HG03175 (cell line): ENCODE results near the gene MIDN.
"Not testable (repeated sequence)": the region's sequence is repeated elsewhere in the genome, so short reads cannot be mapped to it uniquely, and the experiment has no call there.

ENCODE experiments used
- ATAC-seq: cut with Tn5 transposase; IDR thresholded peaks from one replicate; pipeline ENCODE4 v1.9.1; 2021; ENCODE audit warnings: mild to moderate bottlenecking, moderate library complexity; ENCODE audit not compliant: unreplicated experiment

MIDN gene

GRCh38 chr19:1248139-1248785 lies at the start of gene MIDN:
Gene MIDN (plus strand): TSS chr19:1248583. CDS start chr19:1250297, 1,714 bp downstream.
- ATAC-seq: peak; percentile 11

GRCh38 chr19:1199531-1199930 lies 48.9 kb upstream of the MIDN start:
- no peak for ATAC-seq

GRCh38 chr19:1200614-1201013 lies 47.8 kb upstream of the MIDN start:
- not testable (repeated sequence) for ATAC-seq

- ATAC-seq: peak; percentile 89
Observed at GRCh38 chr19:1205114-1206099, 43.0 kb upstream of the MIDN start, which contains the start of gene STK11. Gene STK11 (plus strand): TSS chr19:1205778. CDS start chr19:1206914, 1,136 bp downstream.

- no peak for ATAC-seq
Observed at GRCh38 chr19:1206150-1206863, 42.1 kb upstream of the MIDN start.

GRCh38 chr19:1206864-1207450 lies 41.4 kb upstream of the MIDN start:
- ATAC-seq: no peak

GRCh38 chr19:1208830-1209229 lies 39.6 kb upstream of the MIDN start:
- ATAC-seq: not testable (repeated sequence)

GRCh38 chr19:1210227-1210538 lies 38.2 kb upstream of the MIDN start:
- ATAC-seq: no peak

GRCh38 chr19:1211494-1212234 lies 36.7 kb upstream of the MIDN start:
- ATAC-seq: no peak

GRCh38 chr19:1213391-1214286 lies 34.7 kb upstream of the MIDN start:
- ATAC-seq: no peak

GRCh38 chr19:1214299-1214861 lies 34.0 kb upstream of the MIDN start:
- ATAC-seq: no peak

- no peak for ATAC-seq
Observed at GRCh38 chr19:1214862-1215731, 33.3 kb upstream of the MIDN start.

- ATAC-seq: no peak
Observed at GRCh38 chr19:1216756-1217155, 31.6 kb upstream of the MIDN start.

- ATAC-seq: no peak
Observed at GRCh38 chr19:1217366-1217765, 31.0 kb upstream of the MIDN start.

- ATAC-seq: no peak
Observed at GRCh38 chr19:1218751-1219567, 29.4 kb upstream of the MIDN start.

GRCh38 chr19:1219786-1220476 lies 28.5 kb upstream of the MIDN start:
- ATAC-seq: no peak
